PC-3 (cell line): ENCODE results near the gene MYL11. TPM values are rescaled to one million over a fixed set of nuclear protein-coding genes. Genes with fewer than 3 reads are reported as not detected.

ENCODE experiments used
- ATAC-seq: fragments of 200-7000 bp; cut with Tn5 transposase; 2 replicates; pipeline ENCODE4 v1.9.1; 2020; ENCODE audit warnings: mild to moderate bottlenecking, moderate library complexity
- BruUV-seq: library from RNA; stranded (reverse); fragments of 400-500 nt; replicated peaks from 2 replicates; lab custom pipeline; 2021; lab: Mats Ljungman, UMichigan
- CTCF ChIA-PET: fragments of 300-600 bp; sonication (Branson Sonifier 250); formaldehyde crosslinking; loops from one replicate; lab custom pipeline; 2022; ENCODE audit warnings: antibody characterized with exemption; lab: Charles Lee
- POLR2A ChIA-PET: fragments of 300-600 bp; sonication (Branson Sonifier 250); formaldehyde crosslinking; loops from one replicate; lab custom pipeline; 2022; ENCODE audit warnings: antibody characterized with exemption; ENCODE audit not compliant: unreplicated experiment; lab: Charles Lee
- DNase-seq: peaks from one replicate; pipeline ENCODE4 v3.0.0-alpha.2; 2015
- H2AFZ ChIP-seq: fragments of 300-600 bp; sonication (generic); 2 replicates; pipeline ENCODE4 v1.6.0; 2016; ENCODE audit warnings: antibody characterized with exemption, low read length
- H3F3A ChIP-seq: fragments of 300-600 bp; sonication (generic); one replicate; pipeline ENCODE4 v1.6.0; 2017; ENCODE audit warnings: antibody characterized with exemption, low read length, control low read depth, mild to moderate bottlenecking; ENCODE audit not compliant: unreplicated experiment
- H3K27ac ChIP-seq: fragments of 300-600 bp; sonication (generic); 2 replicates; pipeline ENCODE4 v1.5.1; 2016; ENCODE audit warnings: mild to moderate bottlenecking, low read length
- H3K27me3 ChIP-seq: fragments of 300-600 bp; sonication (generic); 2 replicates; pipeline ENCODE4 v1.6.1; 2016; ENCODE audit warnings: low read length, mixed read lengths
- H3K36me3 ChIP-seq: fragments of 300-600 bp; sonication (generic); 2 replicates; pipeline ENCODE4 v1.6.1; 2016; ENCODE audit warnings: low read depth, mixed run types, low read length, mixed read lengths
- H3K4me1 ChIP-seq: fragments of 300-600 bp; sonication (generic); 2 replicates; pipeline ENCODE4 v1.5.1; 2016; ENCODE audit warnings: low read length; ENCODE audit not compliant: insufficient read depth
- H3K4me2 ChIP-seq: fragments of 300-600 bp; sonication (generic); 2 replicates; pipeline ENCODE4 v1.6.0; 2016; ENCODE audit warnings: low read length
- H3K4me3 ChIP-seq: fragments of 300-600 bp; sonication (generic); 2 replicates; pipeline ENCODE4 v1.5.1; 2016; ENCODE audit warnings: mild to moderate bottlenecking, low read length, mixed read lengths
- H3K79me2 ChIP-seq: fragments of 300-600 bp; sonication (generic); 2 replicates; pipeline ENCODE4 v1.6.1; 2017; ENCODE audit warnings: low read length, mixed read lengths
- H3K9ac ChIP-seq: fragments of 300-600 bp; sonication (generic); 2 replicates; pipeline ENCODE4 v1.6.0; 2016; ENCODE audit warnings: mild to moderate bottlenecking, low read length
- H3K9me2 ChIP-seq: fragments of 300-600 bp; sonication (generic); replicated peaks from 2 replicates; pipeline ENCODE4 v1.6.1; 2016; ENCODE audit warnings: mixed run types, low read length, mixed read lengths
- H3K9me3 ChIP-seq: fragments of 300-600 bp; sonication (generic); 2 replicates; pipeline ENCODE4 v1.6.1; 2016; ENCODE audit warnings: low read length, mixed read lengths
- H4K20me1 ChIP-seq: fragments of 300-600 bp; sonication (generic); 2 replicates; pipeline ENCODE4 v1.6.1; 2016; ENCODE audit warnings: low read length, mixed read lengths
- CTCF ChIP-seq: fragments of 300-600 bp; sonication (generic); conservative IDR thresholded peaks from 2 replicates; pipeline ENCODE4 v1.5.1; 2017; ENCODE audit warnings: antibody characterized with exemption, low read depth, mild to moderate bottlenecking, low read length
- EZH2 ChIP-seq: fragments of 300-600 bp; sonication (generic); IDR thresholded peaks from one replicate; pipeline ENCODE4 v1.6.1; 2017; ENCODE audit warnings: antibody characterized with exemption, mild to moderate bottlenecking, low read length; ENCODE audit not compliant: unreplicated experiment
- EZH2phosphoT487 ChIP-seq: fragments of 300-600 bp; sonication (generic); IDR thresholded peaks from 2 replicates; pipeline ENCODE4 v1.6.1; 2018; ENCODE audit warnings: mild to moderate bottlenecking, antibody characterized with exemption, low read length, borderline replicate concordance
- intact Hi-C: fragments of 100-400 bp; cut with micrococcal nuclease; formaldehyde crosslinking; loops from 2 replicates; pipeline ENCODE4 v1.9.0; 2023
- total RNA-seq: library from RNA; depleted of rRNA; stranded (reverse); fragments of >200 nt; gene quantifications from 2 replicates; pipeline ENCODE4 v1.2.3, GENCODE V29; 2014

MYL11 gene
- total RNA-seq, 1 experiment from 2014 or later = not detected

GRCh38 chr16:30409125-30410060 is 34.8 kb downstream of the MYL11 start:
- POLR2A ChIA-PET = interaction anchor here (0.6 kb wide), 1 partner anchor 56 kb away, joined by 19 read pairs; no protein-coding TSS in a partner anchor

GRCh38 chr16:30413112-30413806 is 38.7 kb downstream of the MYL11 start:
- Histone ChIP-seq H3K79me2 (0 out of 2 replicates have a peak, but pooled peaks cover 3% of the 10 kb centered on the region), H4K20me1 (no peaks in the 10 kb centered on the region), H3K9me3 (no peaks in the 10 kb centered on the region), H3K9ac (no peak overlapping the region), H3K4me1 (peaks cover 6% of the 10 kb centered on the region), H3K27me3 (no peaks in the 10 kb centered on the region), H3F3A (no peaks in the 10 kb centered on the region), H3K4me2 (no peak overlapping the region), H3K9me2 (no peaks in the 10 kb centered on the region), H3K36me3 (no peaks in the 10 kb centered on the region), H3K4me3 (no peak overlapping the region), H2AFZ (no peak overlapping the region), H3K27ac (no peak overlapping the region)
- no TSS peak for BruUV-seq
- intact Hi-C loops = no loop called here
- TF ChIP-seq EZH2phosphoT487 = no peak
- no peak for TF ChIP-seq CTCF
- no peak for TF ChIP-seq EZH2
- POLR2A ChIA-PET = no interaction called here
- CTCF ChIA-PET = no interaction called here
- DNase-seq (no peak), ATAC-seq (no peak)

More at GRCh38 chr16:30409125-30410060, 34.8 kb downstream of the MYL11 start:
- H3K9me3 ChIP-seq = no peaks in the 10 kb centered on the region
- no peaks in the 10 kb centered on the region for H3K9me2 ChIP-seq
- intact Hi-C loops = loop anchor here (5.0 kb wide), 1 partner anchor 42 kb away; no protein-coding TSS in a partner anchor
- H3K4me1 ChIP-seq = peaks cover 13% of the 10 kb centered on the region
- no peak overlapping the region; the same call in 1 of the 2 replicates for H3K4me3 ChIP-seq
- DNase-seq (peak; percentile 85), ATAC-seq (peak; percentile 66)
- no peaks in the 10 kb centered on the region for H3K36me3 ChIP-seq
- H3K27ac ChIP-seq = no peak overlapping the region
- H3F3A ChIP-seq = no peaks in the 10 kb centered on the region
- 0 out of 2 replicates have a peak, but pooled peaks cover 6% of the 10 kb centered on the region for H3K79me2 ChIP-seq
- CTCF ChIA-PET = interaction anchor here (0.6 to 1.1 kb wide), 6 partner anchors 8 to 68 kb away, joined by 3 to 8 read pairs (median 6); partner anchors contain the start of genes DCTPP1, TBC1D10B and ZNF48
- TF ChIP-seq CTCF (peak; percentile 80), EZH2 (no peak)
- no peak overlapping the region for H3K9ac ChIP-seq
- H3K4me2 ChIP-seq = peak overlapping the region; percentile 51
- no TSS peak for BruUV-seq
- no peak overlapping the region for H2AFZ ChIP-seq
- no peaks in the 10 kb centered on the region for H4K20me1 ChIP-seq
- no peaks in the 10 kb centered on the region for H3K27me3 ChIP-seq
